NCI-H526 (cell line): ENCODE data around the gene QSOX2.

Experiments used
- DNase-seq, 2 experiments: peaks; one replicate each; lab custom pipeline; 2025; lab: John Stamatoyannopoulos, UW

The QSOX2 gene

GRCh38 chr9:136190237-136190601 is 55.4 kb downstream of the QSOX2 start:
- no peak for DNase-seq

GRCh38 chr9:136189394-136190236 is 56.0 kb downstream of the QSOX2 start:
- no peak for DNase-seq

DNA sequence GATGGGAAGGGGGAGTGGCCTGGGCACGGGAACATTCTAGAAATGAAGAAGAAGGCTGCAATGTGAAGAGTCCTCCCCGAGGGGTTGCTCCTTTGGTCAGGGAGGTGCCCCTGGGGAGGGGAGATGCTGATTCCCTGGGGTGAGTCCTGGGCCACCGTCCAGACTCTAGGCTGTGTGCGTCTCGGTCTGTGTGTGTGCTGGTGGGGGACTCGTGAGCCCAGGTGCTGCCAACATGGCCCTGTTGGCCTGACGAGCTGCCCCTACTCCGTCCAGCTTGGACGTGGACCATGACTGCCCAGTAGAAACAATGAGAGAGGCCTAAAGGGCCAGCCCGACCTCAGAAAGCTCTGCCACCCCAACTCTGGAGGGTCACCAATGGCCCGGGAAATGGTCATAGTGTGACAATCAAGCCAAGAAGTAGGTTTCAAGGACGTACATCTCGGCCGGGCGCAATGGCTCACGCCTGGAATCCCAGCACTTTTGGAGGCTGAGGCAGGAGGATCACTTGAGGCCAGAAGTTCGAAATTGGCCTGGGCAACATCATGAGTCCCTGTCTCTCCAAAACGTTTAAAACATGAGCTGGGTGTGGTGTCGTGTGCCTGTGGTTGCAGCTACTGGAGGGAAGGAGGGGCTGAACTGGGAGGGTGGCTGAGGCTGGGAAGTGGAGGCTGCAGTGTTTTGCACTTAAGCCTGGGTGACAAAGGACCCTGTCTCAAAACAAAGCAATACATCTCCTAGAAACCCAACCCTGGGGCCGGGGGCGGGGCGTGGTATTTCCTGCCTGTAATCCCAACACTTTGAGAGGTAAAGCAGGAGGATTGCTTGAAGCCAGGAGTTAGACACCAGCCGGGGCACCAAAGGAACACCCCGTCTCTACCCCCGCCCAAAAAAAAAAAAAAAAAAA is 57.7 kb downstream of the QSOX2 start:
- no peak for DNase-seq

DNA sequence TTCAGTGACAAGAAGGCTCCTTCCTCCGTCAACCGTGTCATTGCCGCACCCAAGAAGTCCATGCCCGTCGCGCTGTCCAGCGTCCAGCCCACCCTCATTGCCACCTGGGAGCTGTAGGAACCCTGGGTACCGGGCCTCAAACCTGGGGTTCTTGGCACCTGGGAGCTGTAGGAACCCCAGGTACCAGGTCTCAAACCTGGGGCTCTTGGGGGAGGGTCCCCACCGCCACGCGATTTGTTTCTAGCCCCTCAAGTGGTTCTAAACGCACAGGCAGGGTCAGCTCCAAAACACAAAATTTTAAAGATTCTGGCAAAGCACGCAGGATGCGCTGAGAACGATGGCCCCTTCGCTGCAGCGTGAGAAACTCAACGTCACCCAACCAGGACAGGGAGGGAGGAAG is 58.4 kb downstream of the QSOX2 start:
- DNase-seq, result no peak

DNA sequence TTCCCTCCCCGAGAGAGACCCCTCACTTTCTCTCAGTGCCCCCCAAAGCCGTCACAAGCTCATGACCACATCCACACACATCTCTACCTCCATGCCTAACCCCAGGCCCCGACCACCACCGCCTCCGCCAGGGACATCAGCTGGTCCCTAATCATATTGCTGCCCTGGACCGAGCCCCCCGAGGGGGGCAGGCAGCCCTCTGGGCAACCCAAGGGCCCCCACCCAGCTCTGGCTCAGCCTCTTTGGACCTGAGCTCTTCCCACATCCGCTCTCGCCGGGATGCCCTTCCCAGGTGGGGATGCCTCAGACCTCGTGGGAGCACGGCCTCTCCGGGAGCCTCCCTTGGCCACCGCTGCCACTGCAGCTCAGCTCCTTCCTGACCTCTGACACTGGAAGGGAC is 59.2 kb downstream of the QSOX2 start:
- no peak for DNase-seq

- no peak for DNase-seq
Observed at GRCh38 chr9:136185596-136186366, 59.8 kb downstream of the QSOX2 start.

DNA sequence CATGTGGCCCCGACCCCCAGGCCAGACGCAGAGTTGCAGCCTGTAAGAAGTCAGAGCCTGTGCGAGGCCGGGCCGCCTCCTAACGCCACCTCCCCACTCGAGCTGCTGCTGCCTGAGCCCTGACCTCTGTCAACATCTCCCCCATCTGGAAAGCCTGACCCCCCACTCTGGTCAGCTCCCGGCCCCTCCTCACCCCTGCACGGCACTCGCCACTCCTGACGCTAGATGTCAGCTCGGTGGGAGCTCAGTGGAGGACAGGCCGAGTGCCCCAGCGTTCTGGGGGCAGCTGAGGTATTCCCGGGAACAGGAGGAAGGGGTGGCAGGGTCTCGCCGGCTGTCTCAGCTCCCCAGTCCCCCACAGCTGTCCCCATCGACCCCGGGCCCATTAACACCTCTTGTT is 60.5 kb downstream of the QSOX2 start:
- no peak for DNase-seq

DNA sequence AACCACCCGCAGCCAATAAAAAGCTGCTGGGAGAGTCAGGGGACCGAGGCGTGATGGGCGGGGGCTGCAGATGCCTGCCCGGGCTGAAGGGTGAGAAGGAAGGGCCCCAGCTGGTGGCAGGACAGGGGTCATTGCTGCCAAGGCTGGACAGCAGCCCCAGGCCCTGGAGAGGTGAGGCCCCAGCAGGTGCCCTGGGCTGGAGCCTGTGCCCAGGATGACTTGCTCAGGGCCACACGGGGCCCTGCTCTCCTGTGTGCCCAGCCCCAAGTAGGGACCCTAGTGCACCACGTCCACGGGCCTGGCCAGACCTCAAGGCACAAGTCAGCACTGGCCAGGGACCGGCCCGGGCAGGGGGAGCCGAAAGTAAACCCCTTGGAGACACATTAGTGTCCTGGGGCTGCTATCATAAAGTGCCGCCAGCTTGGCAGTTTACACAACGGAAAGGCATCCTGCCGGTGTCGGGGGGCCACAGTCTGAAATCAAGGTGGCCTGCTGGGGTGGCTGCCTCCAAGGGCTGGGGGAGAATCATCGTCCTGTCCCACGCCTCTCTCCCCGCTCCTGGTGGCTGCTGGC is 62.7 kb downstream of the QSOX2 start:
- no peak for DNase-seq

DNA sequence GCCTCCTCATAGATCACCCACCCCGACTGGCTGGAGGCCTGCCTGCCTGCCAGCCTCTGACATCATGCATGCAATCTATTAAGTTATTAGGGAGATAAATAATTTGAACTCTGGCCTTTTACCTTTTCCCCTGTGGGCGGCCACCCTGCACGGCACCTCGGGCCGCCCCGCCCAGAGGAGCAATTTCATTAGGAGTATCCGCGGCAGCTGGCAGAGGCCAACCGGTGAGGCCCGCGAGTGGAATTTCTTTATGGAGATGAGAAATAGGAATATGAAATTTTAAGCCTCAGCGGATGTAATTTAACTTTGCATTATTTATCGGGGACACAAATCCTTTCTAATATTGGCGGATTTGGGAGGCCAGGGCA is 63.2 kb downstream of the QSOX2 start:
- DNase-seq, result no peak

GRCh38 chr9:136181784-136182419 is 63.7 kb downstream of the QSOX2 start:
- DNase-seq, result no peak

DNA sequence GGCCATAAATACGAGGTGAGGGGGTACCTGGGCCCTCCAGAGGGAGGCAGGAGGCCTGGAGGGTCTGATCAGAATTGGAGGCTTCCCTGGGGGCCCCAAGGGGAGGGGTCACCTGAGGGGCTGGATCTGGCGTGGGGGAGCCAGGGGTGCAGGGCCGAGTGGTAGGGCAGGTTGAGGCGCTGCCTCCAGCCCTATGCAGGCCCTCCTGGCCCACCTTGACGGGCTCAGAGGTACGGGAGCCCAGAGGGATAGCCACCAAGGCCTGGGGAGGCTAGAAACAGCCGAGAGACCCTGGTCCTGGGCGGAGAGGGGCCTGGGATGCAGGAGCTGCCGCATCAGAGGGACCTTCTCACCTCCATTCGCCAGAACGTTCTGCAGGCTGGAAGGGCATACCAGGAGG is 65.0 kb downstream of the QSOX2 start:
- DNase-seq, result no peak

DNA sequence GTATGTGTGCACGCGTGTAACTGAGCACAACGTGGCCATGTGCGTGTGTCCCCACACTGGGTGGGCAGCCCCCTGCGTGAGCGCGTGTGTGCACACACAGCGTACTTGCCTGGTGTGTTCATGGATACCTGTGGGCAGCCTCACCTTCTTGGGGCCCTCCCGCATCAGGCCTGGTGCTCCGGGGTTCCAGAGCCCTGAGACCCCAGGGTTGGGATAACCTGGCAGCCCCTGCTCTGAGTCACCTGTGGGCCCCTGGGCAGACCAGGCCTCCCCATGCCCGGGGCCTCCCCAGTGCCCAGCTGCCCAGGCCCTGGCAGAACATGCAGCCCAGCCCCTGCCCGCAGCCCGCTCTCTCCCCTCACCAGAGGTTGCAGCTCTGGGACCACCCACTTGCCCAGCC is 65.9 kb downstream of the QSOX2 start:
- DNase-seq, result no peak

DNA sequence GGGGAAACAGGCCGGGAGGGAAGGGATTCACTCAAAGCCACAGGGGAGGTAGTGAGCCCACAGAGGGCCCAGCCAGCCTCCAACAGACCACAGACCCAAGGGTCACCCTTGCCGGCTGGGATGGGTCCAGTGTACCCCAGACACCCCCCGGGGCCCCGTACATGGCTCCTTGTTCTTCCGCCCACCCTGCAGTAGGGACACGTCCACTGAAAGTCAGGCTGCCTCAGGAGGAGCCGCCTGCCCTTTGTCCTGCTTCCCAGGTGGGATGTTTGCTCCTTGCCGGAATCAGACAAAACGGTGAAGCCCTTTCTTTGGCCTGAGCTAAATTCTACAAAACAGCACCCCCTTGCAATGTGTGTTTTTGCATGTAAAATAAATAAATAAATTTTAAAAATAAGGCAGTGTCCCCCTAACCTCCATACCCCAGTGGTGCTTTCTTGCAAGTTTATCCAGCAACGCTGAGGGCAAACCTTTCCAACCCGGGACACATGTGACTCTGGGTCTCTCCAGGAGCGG is 66.5 kb downstream of the QSOX2 start:
- DNase-seq, result no peak

DNA sequence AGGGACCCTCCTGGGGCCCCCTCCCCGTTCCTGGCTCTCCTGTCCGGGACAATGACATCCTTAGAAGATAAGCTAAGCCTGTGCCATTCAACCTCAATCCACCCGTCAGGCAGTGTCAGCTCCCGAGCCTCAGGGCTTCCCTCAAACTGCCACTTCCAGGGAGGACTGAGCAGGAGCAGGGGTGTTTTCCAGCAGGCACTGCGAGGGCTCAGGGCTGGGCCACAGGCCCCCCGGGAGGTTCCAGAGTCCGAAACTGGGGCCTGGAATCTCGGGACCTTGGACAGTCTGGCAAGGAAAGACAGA is 66.9 kb downstream of the QSOX2 start:
- no peak for DNase-seq

DNA sequence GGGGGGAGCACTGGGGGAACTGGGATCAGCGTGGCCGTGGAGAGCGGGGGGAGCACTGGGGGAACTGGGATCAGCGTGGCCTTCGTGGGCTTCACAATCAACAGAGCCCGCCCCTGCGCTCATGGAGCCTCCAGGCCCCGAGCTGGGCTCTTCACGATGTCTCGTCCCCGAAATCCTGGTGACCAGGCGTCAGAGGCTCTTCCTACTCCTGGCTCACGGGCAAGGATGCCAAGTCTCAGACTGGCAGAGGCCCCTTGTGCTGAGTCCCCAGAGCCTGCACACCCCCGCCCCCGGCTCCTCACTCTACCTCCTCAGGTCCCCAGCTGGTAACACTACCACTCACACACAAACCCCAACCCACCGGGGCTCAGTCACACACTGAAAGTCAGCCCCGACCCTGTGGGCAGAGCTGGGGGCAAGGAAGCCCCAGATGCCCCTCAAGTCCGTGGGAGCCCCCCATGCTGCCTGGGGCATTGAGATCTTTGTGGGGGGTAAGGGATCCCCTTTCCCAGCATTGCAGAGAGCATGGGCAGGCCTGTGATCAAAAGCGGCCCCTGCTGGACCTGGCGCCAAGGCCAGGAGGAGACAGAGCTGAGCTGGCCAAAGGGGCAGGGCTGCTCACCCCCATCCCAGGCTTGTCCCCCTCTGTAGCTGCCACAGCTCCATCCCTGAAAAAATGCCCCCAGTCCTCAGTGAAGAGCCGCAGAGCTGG is 67.4 kb downstream of the QSOX2 start:
- no peak for DNase-seq

DNA sequence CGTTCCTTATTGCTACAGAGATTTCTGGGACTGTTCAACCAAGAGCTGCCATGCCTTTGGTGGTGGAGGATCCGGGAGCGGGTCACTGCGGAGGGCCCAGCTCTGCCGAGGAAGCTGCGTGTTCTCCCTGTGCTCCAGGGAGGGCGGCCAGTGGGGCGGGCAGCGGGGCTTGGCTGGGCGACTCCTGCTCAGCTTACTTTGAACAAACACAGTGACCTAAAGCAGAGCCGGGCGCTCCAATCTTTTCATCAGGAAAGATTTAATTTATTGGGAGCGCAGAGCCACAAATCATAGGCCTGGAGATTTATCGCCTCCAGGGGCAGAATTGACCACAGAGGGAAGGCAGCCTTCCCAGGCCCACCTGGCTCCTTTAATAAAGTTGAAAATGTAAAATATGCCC is 68.4 kb downstream of the QSOX2 start:
- no peak for DNase-seq

GRCh38 chr9:136175616-136176197 is 69.9 kb downstream of the QSOX2 start:
- DNase-seq, result no peak

- DNase-seq, result no peak
Observed at GRCh38 chr9:136174779-136175615, 70.6 kb downstream of the QSOX2 start.

- DNase-seq, result no peak
Observed at GRCh38 chr9:136173648-136174290, 71.8 kb downstream of the QSOX2 start.
